ENCODE results near the gene SH3BP2.
A peak's percentile ranks its signal among the peaks of the same experiment; 100 is the strongest.

Gene SH3BP2

GRCh38 chr4:2791518-2792395 lies 1.1 kb upstream of the SH3BP2 start:
- no peak for DNase-seq

GRCh38 chr4:2792396-2792710 lies 532 bp upstream of the SH3BP2 start:
- DNase-seq: no peak

DNA sequence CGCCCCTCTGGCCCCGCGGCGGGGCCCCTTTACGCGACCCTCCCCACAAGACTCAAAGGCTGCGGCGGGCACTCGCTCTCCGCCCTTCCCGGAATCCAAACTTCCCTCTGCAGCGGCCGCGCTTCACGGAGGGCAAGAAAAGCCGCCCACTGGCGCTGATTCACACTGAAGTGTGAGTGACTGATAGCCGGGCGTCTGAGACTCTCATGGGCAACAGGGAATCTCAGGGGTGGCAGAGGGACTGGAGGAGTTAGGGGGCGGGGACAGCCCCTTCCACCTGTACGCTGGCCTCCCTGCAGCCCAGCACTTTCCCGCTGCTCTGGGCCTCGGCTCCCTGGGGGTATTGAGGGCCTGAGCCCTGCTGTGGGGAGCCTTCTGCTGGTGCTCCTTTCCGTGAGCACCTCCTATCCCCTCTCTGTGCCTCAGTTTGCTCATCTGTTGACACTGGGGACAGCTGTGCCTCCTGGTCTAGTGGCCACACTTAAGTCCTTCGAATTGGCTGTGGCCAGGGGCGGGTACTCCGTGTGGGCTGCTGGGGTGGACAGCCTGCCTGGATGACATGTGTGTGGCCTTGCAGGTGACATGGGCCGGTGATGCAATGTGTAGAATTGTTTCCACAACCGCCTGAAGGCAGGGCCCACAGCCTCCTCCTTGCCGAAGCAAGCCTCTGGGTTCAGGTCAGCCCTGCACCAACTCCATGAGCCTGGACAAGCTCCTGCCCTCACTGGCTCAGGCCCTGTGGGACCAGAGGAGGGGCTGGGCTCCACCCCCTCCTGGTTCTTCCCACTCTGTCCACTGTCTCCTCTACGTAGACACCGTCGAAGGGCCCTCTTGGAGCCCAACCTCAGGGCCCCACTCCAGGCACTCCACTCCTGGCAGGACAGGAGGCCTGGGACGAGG lies 951 bp downstream of the SH3BP2 start:
- DNase-seq: peak; percentile 80

DNA sequence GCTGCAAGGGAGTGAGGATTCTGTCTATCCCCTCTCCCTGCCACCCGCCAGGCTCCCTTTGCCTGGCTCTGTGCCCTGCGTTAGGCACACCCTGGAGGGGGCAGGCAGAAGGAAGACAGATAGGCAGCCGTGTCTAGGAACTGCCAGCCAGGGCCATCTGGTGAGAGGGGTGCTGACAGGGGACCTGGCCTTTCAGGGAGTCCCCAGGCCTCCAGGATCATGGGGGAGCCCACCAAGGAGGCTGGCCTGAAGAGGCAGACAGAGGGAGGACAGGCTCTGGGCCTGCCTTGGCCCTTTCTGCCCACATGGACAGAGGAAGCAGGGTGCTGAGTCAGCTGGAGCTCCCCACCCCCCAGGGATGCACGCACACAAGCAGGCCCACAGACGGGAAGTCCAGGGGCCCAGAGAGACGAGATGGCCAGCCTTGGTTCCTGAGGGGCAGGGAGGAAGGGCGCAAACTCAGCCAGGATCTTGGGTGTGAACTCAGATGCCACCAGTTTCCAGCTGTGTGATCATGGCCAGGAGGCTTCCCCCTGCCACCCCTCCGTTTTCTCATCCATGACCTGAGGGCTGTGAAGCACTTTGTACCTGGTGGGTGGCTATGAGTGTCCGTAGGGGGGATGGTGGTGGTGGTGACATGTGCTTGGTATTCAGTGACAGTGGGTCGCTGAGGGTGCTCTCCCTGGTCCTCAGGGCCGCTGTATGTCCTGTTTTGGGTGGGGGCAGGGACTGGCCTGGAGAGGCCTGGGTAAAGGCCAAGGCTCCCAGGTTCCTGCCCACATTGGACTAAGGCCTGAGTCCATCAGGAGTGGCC lies 1.8 kb downstream of the SH3BP2 start:
- DNase-seq: peak; percentile 94

DNA sequence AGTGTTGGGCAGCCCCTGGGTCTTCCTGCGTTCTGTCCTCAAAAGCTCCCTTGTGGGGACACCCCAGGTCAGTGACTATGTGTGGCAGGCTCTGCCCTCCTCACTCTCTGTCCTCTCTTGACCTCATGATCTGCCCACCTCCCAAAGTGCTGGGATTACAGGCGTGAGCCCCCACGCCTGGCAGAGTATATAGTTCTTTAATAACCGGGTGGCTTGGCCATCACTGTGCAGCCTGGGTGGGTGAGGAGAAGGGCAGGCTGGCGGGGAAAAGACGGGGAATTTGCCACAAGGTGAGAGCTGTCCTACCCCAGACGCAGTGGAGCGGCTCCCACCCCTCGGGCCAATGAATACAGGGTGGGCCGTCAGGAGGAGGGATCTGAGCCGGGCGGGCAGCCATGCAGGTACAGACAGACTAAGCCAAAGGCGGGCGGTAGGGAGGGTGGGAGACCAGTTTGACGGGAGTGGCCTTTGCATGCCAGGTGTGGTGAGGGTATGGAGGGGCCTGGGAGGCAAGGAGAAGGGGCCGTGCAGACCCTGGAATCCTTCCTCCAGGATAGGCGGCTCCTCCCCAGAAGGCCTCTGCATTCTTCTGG lies 2.5 kb downstream of the SH3BP2 start:
- DNase-seq: no peak

GRCh38 chr4:2795893-2796848 lies 3.3 kb downstream of the SH3BP2 start:
- peak; percentile 57 for DNase-seq

DNA sequence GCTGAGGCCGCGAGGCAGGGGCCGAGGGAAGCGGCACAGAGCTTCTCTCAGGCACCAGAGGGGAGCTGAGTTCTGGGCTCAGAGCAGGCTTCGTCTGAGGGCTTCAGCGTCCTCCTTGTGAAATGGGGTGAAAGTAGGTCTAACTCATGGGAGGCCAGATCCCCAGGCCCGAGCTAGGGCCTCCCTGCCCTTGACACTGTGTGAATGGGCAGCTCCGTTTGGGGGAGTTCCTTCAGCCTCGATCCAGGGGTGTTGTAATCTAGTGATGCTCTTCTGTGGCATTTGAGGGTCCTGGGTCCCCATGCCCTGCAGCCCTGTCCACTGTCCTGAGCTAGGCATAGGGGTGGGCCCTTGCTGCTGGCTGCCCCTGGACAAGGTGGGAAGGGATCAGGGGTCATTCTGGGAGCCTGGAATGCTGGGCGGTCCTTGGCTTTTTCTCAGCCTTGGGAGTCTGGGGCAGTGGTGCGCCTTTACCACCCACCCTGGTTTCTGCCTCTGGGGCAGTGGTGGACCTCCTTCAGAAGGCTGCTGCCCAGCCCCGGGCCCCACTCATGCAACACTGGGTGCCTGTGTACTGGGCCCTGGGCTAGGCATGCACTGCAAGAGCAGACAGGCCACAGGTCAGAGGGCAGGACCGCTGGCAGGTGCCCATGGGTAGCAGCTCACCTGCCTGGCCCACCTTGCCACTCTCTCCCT lies 4.1 kb downstream of the SH3BP2 start:
- DNase-seq: no peak

DNA sequence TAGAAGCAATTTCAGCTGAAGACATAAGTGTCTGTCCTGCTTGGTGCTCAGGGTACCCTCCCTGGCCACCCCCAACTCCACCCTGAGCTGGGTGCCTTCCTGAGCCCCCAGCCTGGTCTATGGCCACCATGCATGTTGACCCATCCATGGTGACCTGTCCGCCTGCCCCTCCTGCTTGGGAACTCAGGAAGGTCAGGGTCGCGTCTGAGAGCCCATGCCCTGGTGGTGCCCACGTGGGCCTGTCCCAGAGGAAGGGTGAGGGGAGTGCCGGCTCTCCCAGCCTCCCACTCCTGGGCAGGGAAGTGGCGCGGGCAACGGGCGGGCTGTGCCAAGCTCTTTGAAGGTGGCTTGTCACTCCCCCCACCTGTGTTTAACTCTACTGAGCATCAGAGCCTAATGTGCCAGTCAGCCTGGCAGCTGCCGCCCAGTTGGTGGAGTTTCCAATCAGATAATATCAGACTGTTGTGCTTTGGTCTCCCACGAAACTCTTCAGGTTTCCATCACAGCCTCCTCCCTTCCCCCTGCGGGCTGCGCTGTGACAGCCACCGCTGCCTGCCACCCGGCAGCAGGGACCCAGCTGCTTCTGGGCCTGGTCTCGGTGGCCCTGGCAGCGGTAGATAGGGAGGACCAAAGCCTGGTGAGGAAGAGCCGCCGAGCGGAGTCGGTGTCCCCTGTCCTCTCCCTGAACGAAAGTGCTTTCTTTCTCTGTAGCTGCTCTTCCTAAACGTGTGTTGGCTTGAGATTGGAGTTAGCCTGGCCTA lies 4.8 kb downstream of the SH3BP2 start:
- peak; percentile 91 for DNase-seq

GRCh38 chr4:2798399-2799223 lies 5.7 kb downstream of the SH3BP2 start:
- DNase-seq: peak; percentile 81

- DNase-seq: peak; percentile 46
Observed at GRCh38 chr4:2799224-2799911, 6.5 kb downstream of the SH3BP2 start.

- DNase-seq: peak; percentile 35
Observed at GRCh38 chr4:2799971-2800690, 7.2 kb downstream of the SH3BP2 start.

DNA sequence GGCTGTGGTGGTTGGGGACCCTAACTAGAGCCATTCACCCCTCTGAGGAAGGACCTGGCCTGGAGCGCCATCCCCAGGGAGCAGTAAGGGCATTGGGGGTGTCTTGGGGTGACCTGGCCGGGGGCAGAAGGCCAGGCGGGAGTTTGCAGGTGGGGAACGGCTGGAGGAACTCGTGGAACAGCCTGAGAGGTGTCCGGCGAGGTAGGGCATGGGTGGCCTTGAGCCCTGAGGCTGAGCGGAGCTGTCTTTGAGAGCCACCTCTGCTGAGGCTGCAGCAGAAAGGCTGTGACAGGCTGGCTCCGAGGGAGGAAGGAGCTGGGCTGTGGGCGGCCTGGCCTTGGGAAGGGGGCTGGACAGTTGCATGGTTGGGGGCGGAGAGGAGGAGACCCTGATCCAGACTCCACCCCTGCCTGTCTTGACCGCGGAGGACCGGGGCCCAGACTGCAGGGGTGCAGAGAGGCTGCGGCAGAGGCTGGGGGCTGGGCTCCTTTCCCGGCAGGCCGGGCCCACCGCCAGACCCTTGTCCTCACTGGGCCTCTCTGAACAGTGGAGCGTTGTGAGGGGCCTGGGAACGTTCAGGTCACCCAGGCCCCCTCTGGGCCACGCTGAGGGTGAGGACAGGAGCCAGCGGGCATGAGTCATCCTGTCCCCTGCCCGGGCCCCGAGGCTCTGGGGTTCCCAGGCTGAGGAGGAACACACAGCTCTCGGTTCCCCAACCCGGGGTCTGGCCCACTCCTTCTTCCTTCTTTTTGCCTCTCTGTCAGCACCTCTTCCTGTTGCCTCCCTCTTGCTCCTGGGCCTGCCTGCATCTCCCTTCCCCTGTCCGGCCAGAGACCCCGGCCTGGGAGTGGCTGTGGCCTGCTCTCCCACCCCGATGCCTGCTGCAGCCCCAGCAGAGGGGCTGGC lies 8.1 kb downstream of the SH3BP2 start:
- peak; percentile 69 for DNase-seq

DNA sequence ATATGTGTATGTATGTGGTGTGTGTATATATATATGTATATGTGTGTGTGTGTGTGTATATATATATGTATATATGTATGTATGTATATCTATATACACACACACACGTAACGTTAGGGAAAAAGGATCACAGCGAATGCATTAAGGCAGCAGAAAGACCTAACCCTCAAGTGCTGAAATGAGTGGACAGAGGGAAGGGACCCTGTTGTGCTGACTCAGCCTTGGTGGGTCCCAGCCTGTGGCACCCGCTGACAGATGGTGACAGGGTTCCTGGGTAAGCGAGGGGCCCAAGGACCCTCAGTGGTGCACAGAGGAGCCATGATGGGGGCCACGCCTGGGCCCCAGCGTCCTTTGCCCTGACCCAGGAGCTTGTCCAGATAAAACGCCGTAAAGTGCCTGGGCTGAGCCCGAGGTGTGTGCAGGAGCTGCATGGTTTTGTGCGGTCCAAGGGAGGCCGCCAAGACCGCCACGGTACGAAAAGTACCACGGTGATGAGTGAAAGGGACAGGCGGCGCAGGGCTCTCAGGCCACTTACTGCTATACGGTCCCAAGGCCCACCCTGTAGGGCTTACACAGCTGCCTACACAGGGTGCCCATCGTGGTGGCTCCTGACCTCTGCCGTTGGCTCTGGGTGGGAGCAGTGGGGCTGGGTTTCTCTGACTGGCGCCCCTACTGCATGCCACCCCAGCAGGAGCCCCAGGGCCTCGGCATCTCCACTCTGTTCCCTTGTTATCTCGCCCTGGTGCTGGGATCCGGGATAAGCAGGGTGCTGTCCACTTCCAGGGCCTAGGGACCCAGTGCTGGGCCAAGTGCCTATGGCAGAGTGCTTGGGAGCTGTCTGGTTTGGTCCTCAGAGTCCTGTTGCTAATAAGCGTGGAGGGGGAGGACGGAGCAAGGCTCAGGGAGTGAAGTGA lies 10.0 kb downstream of the SH3BP2 start:
- no peak for DNase-seq

DNA sequence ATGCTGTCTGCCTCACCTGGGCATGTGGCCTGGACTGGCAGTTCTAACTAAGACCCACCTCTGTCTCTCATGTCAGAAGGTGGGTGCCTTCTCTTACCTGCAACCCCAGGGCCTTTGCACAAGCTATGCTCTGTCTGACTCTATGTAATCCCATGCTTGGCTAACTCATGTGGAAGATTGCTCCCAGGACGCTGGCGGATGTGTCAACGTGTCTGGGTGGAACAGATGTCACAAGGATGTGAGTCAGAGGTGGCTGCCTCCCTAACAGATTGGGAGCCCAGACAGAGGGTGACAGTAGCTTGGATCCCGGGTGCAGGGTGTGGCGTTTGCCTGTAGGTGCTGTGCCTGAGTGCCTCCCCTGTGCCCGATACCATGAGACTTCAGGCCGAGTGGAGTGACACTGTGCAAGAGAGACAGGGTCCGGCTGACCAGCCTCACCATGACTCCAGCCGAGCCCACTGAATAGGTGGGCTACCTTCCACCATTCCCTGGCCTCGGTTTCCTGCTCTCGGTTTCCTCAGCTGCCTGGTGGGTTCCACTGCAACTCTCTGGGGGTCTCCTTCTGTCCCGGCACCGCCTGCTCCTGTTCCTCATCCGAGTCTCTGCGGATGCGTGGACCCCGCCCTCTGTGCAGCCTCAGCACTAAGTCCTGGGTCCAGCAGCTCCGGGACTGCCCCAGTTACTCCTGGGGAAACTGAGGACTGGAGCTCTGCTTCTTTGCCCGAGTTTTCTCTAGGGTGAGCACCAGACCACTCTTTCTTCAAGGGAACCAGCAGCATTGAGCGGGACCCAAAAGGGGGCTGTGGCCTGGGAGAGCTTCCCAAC lies 11.0 kb downstream of the SH3BP2 start:
- no peak for DNase-seq
